Fibroblast of pulmonary artery (primary cell): ENCODE measurements around the gene MDH1B.

Source experiments
- DNase-seq: peaks from one replicate; pipeline ENCODE4 v3.0.0-alpha.2; 2010; ENCODE audit warnings: low read depth
- H3K4me3 ChIP-seq: replicated peaks from 2 replicates; pipeline ENCODE4 v1.5.1; 2011; ENCODE audit warnings: low read depth, mild to moderate bottlenecking, control low read depth, low read length, moderate library complexity
- TF ChIP-seq, protein P1 (sequence below): IDR thresholded peaks from 2 replicates; pipeline ENCODE4 v1.5.1; 2011; ENCODE audit warnings: mild to moderate bottlenecking, control low read depth, low read length, inconsistent platforms; ENCODE audit errors: missing control alignments

The MDH1B gene

DNA sequence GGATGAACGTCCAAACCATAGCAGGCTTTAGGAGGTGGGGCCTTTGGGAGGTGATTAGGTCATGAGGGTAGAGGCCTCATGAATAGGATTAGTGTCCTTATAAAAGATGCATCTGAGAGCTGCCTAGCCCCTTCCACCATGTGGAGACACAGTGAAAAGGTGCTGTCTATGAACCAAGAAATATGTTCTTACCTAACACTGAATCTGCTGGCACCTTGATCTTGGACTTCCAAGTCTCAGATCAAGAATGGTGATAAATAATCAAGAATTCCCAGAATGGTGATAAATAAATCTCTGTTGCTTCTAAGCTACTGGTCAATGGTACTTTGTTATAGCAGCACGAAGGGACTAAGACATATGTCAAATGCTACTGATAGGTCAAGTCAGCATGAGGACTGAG lies 31.8 kb downstream of the MDH1B start:
- H3K4me3 ChIP-seq, result no peak overlapping the region
- TF ChIP-seq, protein P1, sequence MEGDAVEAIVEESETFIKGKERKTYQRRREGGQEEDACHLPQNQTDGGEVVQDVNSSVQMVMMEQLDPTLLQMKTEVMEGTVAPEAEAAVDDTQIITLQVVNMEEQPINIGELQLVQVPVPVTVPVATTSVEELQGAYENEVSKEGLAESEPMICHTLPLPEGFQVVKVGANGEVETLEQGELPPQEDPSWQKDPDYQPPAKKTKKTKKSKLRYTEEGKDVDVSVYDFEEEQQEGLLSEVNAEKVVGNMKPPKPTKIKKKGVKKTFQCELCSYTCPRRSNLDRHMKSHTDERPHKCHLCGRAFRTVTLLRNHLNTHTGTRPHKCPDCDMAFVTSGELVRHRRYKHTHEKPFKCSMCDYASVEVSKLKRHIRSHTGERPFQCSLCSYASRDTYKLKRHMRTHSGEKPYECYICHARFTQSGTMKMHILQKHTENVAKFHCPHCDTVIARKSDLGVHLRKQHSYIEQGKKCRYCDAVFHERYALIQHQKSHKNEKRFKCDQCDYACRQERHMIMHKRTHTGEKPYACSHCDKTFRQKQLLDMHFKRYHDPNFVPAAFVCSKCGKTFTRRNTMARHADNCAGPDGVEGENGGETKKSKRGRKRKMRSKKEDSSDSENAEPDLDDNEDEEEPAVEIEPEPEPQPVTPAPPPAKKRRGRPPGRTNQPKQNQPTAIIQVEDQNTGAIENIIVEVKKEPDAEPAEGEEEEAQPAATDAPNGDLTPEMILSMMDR, result no peak

DNA sequence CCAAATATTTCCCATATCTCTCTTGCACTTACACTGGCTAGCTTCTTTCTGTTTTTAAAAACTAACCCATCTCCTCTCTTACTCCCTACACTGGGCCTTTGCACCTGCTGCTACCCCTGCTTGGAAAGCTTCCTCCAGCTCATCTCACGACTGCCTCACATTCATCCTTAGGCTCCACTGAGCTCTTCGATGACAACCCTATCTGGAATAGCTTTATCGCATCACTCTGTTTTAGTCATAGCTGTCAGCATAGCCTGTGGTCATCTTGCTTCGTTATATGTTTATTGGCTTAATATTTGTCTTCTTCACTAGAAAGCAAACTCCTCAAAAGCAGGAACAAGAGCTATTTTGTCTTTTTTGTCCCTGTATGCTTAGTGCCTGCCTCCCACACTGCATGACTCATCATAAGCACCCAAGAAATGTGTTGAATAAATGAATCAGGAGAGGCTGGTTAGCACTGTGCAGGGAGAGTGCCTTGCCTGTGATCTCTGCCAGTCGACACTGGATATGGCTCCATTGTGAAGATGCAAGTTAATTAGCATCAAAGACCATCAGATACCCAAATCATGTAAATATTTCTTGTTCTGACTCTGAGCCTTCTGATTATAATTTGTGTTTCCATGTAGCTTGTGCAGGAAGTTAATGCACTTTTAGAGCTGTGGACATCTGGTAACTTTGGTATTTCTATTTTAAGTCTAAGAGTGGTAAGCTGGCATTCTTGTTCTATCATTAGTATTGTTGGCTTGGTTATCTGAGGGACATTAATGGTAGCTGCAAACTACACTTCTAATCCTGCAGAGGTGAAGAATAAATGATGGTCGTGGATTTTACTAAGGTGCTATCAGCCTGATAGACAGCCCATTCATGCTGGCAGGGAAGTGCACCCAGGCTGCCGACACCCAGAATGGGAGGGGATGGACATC lies 36.6 kb downstream of the MDH1B start:
- DNase-seq, result peak; percentile 36
- no peak overlapping the region for H3K4me3 ChIP-seq
- TF ChIP-seq, protein P1, result no peak

More for the DNA sequence above, 31.8 kb downstream of the MDH1B start:
- DNase-seq, result no peak

DNA sequence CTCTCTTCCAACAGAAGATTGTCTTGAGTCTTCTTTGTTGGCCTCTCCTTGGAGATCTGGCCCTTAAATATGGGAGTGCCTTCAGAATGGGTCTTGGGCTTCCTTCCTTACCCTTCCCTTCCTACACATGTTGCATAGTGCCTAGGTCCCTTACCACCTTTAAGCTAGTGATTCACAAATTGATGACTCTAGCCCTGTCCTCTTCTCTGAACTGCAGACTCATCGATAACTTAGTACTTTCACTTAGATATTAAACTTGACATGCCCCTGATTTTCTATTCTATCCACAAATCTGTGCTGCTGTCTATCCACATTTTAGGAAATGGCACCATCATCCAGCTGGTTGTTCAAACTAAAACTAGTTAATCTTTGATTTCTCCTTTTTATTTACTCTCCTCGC lies 37.8 kb downstream of the MDH1B start:
- DNase-seq, result no peak
- TF ChIP-seq, protein P1, result no peak

DNA sequence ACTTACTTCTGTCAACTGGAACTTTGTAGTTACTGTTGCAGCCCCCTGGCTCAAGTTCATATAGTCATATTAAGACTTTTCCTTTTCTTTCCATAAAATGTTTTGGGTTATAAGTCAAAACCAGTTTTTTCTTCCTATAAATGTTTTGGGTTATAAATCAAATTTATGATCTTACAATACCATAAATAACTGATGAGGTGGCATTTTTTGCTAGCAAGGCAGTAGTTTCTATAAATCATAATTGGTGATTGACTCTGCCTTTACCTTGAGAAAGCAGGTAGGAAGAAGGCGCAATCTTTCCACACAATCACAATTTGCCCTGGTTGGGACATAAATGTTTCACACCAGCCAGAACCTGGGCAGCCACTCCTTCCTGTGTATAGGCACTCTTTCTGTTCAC lies 41.8 kb downstream of the MDH1B start:
- TF ChIP-seq, protein P1, result no peak
- H3K4me3 ChIP-seq, result no peak overlapping the region
- DNase-seq, result no peak

More for the DNA sequence above, 37.8 kb downstream of the MDH1B start:
- H3K4me3 ChIP-seq, result no peak overlapping the region

DNA sequence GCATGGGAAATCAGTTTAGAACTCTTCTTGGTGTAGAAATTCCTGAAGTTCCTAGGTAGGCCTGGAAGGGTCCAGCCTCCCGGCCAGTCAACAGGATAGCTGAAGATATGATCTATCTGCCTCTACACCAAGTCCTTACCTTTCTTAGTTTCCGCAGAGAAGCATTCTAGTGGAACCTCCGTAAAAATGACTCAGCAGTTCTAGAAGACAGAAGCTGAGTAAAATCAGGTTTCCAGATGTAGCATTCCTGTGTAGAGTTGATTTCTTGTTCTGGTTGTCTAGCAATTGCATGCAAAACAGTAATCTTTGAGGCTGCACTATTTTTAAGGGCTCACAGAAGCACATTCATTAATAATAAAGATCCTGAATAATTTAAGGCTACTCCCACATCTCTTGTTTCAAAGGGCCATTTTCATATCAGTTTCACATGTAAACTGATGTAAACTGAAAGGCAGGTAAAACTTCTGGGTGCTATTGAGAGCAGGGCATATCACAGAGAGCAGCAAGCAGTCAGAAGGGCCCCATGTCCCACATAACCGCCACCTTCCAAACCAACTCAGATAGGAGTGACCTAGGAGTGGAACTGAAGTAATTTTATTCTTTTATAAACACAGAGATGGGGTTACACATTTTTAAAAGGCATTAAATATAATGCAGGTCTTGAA lies 43.7 kb downstream of the MDH1B start:
- no peak overlapping the region for H3K4me3 ChIP-seq
- TF ChIP-seq, protein P1, result no peak
- DNase-seq, result no peak

DNA sequence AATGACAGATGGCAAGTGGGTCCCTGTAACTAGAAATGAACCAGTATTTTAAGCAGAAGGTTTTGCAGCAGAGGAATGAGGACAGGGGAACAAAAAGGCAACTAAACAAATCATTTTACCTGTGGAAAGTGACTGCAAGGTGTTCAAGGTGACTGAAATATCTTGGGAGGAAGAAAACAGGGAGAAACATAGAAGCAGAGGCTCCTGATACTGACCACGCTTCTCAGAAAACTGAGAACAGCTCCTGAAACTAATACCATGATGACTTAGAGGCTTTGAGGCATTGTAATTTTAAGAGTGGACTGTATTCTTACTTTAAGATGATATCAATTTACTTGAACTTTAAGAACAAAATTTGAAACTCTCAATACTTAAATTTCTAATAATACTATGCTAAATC lies 46.8 kb downstream of the MDH1B start, which contains the start of gene DYTN:
TSS of gene DYTN (minus strand) at position 101 of the 400 bp plus-strand sequence. CDS start 117 bp downstream, outside the sequence.
- no peak for DNase-seq
- no peak within 1 kb of the TSS for H3K4me3 ChIP-seq
- TF ChIP-seq, protein P1, result no peak
